ENCODE results near the gene PIGZ.

Gene PIGZ

DNA sequence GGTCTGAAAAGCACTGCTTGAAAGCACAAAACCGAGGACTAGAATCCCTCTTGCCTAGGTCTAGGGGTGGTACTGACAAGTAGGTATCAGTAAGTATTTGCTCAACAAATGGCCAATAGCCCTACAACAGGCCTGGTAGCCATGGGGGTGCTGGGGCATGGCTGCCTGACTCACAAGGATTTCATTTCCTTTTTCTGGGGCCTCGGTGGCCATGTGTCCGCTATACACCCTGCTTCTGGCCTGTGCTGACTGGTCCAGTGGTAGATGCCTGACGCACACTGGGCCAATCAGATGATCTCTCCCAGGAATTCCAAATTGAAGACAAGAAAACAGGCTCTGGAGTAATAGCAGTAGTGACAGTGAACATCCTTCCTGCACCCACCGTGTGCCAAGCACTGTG is 31.6 kb upstream of the PIGZ start:
- DNase-seq (ENCODE audit: low read depth): no peak
- no peak overlapping the region for H3K4me3 ChIP-seq (ENCODE audit: low read depth, low read length)
- TF ChIP-seq CTCF (IDR thresholded peaks at IDR 0.05; ENCODE audit: low read depth, low read length, missing control alignments): no peak

DNA sequence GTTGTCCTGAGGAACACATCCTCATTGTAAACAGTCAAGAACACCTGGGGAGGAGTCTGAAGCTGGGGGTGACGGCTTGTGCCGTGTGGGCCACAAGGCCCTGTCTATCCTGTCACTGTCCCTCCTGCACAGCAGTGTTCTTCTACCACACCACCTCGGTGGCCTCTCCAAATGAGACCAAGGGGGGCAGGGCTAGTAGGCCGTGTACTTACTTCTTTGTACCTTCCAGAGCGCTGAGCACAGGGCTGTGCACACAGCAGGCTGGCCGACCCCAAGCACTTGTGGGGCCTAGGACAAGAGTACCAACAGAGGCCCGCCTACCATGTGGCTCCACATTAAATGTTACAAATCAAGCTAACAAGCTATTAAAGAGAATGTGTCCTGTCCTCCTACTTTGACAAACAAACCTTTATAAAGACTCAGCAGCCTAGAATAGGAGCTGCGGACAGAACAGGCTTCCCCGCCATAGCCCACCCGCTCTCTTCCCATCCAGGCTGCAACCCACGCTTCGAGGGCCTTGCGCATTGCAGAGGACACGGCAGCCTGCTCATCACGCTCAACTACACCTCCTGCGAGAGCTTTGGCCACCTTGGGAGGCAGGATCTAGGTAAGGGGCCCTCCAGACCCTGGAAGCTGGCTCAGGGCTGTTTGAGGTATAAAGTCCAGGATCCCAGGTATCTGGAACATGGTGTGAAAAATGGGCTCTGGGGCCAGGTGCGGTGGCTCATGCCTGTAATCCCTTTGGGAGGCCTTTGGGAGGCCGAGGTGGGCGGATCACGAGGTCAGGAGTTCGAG is 30.5 kb upstream of the PIGZ start:
- no peak overlapping the region for H3K4me3 ChIP-seq (ENCODE audit: low read depth, low read length)
- TF ChIP-seq CTCF (IDR thresholded peaks at IDR 0.05; ENCODE audit: low read depth, low read length, missing control alignments): no peak
- DNase-seq (ENCODE audit: low read depth): no peak

DNA sequence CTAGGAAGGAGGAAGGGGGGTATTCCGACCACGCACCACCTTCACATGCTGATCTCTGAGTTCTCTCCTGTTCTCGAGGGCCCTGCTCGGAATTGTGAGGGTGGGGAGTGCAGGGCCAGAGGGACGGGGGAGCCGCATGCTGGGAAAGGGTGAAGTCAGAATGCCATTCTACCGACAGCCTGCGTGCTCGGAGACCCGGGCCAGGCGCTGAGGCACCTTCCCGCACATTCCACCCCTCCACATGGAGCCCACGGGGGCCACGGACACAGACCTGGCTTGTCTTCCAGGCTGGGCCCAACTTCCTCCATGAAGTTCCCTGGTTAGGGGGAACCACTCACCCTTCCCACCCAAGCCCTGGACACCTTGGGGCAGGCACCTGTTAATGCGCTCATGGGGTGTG is 28.7 kb upstream of the PIGZ start:
- H3K4me3 ChIP-seq (ENCODE audit: low read depth, low read length): no peak overlapping the region
- no peak for TF ChIP-seq CTCF (IDR thresholded peaks at IDR 0.05; ENCODE audit: low read depth, low read length, missing control alignments)
- no peak for DNase-seq (ENCODE audit: low read depth)

- DNase-seq (ENCODE audit: low read depth): no peak
- no peak overlapping the region for H3K4me3 ChIP-seq (ENCODE audit: low read depth, low read length)
- TF ChIP-seq CTCF (IDR thresholded peaks at IDR 0.05; ENCODE audit: low read depth, low read length, missing control alignments): no peak
Measured at GRCh38 chr3:196996454-196997265, 28.0 kb upstream of the PIGZ start.

GRCh38 chr3:196995646-196996355 is 27.2 kb upstream of the PIGZ start:
- no peak overlapping the region for H3K4me3 ChIP-seq (ENCODE audit: low read depth, low read length)

DNA sequence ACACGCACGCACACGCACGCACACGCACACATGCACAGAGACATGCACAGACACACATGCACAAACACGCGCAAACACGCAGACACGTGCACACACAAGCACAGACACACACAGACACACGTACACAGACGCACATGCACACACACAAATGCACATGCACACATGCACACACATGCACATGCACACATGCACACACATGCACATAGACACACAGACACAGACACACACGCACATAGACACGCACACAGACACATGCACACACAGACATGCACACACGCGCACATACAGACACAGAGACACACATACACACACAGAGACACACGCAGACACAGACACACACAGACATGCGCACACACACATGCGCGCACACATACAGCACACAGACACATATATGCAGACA is 26.4 kb upstream of the PIGZ start:
- no peak for DNase-seq (ENCODE audit: low read depth)
- H3K4me3 ChIP-seq (ENCODE audit: low read depth, low read length): no peak overlapping the region
- TF ChIP-seq CTCF (IDR thresholded peaks at IDR 0.05; ENCODE audit: low read depth, low read length, missing control alignments): no peak

More at GRCh38 chr3:196995646-196996355, 27.2 kb upstream of the PIGZ start:
- no peak for DNase-seq (ENCODE audit: low read depth)
- TF ChIP-seq CTCF (IDR thresholded peaks at IDR 0.05; ENCODE audit: low read depth, low read length, missing control alignments): no peak

Measured in GM12864 (cell line).